Measurements from ENCODE around the gene HTRA3.

Gene HTRA3

DNA sequence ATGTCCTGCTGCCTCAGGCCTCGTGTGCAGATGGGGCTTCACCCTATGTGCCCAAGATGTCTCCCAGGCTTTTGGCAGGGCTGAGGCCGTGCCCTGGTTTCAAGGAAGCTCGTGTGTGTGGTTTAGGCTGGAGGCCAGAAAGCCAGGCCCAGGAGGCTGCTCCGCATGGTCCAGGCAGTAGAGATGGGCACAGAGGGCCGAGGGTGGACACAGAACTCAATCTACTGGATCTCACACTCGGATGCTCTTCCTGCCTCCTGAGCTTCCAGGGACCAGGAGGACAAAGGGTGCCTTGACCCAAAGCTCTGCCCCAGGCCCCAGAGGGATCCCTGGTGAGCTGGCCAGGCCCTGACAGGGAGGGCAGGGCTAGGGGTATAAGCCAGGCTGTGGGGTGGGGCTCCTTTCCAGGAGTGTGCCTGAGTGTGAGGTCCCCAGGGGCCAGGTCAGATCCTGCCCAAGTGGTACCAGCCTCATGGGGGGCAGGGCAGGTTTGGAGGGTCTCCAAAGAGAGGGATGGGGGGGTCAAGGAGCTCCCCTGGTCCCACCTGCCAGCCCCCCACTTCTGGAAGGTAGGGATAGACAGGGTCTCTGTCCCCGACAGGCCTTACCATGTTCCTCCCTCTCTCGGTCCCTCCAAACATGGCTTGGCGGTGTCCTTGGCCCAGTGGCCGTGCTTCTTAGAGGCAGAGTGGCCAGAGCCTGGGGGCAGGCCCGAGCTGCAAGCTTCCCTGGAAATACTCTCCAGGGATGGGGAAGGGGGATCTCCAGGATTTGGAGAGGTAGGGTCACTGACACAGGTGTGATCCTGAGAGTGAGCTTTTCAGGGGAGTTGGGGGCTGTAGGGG lies 23.8 kb downstream of the HTRA3 start:
- DNase-seq: no peak

DNA sequence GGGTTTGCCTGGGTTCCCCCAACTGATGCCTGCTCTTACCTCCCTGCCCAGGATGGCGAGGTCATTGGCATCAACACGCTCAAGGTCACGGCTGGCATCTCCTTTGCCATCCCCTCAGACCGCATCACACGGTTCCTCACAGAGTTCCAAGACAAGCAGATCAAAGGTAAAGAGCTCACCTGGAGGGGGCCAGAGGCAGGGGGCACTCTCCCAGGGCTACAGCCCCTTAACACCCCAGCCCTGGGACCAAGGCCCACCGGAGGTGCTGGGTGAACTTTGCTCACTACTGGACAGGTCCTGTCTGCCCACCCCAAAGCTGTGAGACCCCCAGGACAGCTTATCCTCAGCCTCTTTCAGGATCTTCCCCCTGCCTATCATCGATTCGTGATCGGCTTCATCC lies 24.5 kb downstream of the HTRA3 start:
- DNase-seq: no peak

DNA sequence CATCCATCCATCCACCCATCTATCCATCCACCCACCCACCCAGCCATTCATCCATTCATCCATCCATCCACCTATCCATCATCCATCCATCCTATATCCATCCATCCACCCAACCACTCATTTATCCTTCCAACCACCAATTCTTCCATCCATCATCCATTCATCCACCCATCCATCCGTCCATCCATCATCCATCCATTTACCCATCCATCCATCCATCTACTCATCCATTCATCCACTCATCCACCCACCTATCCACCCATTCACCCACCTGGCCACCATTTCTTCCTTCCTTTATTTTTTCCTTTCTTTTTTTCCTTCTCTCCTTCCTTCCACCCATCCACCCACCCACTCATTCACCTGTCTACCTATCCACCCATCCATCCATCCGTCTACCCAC lies 25.2 kb downstream of the HTRA3 start:
- DNase-seq: no peak

DNA sequence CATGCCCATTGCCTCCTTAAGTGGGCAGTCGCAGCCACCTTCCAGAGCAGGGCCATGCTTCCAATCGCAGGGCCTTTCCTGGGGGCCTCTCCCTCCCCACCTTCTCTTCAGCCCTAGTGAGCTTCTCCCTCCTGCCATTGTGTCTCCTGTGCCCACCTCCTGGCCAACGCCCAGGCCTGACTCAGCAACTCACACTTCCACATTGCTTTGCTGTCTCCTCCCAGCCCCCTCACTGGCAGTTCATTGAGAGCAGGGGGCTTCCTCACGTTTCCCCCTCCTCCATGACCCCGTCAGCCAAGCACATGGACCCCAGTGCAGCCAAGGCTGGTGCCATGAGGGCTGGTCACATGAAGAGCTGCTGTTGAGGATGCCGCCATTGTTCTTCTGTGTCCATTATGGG lies 25.9 kb downstream of the HTRA3 start:
- no peak for DNase-seq

DNA sequence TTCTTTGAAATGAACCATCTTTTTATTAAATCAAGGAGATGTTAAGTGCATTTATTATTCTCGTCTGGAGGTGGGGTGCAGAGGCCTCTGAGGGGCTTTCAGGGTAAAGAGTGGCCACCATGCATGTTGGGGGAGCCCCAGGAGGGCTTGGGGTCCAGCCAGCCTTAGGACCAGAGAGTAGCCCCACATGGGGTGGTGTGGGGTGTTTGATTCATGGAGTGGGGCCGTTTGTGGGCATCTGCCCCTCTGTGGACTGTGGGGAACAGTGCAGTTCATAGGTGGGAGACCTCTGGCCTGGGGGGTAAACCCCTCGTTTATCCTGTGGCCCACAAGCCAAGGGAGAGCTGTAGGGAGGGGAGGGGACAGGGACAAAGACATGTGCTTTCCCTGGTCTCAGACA lies 26.9 kb downstream of the HTRA3 start:
- no peak for DNase-seq

DNA sequence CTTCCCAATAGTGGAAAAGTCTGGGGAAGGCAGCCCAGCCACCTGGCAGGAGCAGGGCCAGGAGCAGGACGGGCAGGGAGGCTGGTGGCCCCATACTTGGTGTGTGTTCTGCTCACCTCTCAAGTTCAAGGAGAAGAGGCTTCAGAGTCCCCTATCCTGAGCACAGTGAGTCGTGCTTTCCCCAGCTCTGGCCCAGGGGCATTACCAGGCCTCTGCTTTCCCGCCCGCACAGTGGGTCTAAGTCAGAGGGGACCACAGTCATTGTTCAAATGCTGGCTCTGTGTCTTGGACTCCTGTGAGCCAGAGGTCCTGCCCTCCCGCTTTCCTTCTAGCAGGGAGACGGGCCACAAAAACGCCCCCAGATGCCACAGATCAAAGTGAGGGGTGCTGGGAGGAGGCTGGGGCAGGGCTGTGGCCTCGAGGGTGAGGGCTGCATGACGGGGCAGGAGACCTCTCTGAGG lies 27.6 kb downstream of the HTRA3 start:
- no peak for DNase-seq

DNA sequence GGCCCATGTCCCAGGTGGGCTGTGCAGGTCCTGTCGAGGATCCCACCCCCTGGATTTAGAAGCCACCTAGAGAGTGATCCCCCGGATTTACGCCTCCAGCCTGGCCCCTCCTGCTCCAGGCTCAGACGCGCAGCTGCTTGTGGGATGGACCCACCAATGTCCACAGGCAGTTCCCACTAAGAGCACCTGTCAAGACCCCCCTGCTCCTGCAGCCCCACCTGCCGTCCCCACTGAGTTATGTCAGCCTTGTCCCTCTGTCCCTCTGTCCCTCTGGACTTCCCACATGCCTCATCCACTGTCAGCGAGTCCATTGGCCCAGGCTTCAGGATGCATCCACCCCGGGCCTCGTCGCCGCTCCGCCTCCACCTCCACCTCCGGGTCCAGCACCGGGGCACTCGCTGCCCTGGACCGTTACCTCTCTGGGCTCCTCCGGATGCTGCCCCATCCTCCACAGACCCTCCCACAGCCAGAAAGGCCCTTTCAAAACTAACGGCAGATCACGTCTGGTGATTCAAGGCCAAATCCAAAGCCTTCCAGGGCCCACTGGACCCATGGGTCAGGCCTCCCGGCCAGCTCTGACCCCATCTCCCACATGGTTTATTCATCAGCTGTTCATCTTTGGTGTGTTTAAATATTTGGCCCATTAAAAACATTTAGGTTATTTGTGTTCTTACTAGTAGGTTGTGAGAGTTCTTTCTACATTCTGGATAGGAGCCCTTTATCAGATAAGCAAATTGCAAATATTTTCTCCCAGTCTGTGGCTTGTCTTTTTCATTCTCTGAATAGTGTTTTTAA lies 28.3 kb downstream of the HTRA3 start:
- DNase-seq: no peak

DNA sequence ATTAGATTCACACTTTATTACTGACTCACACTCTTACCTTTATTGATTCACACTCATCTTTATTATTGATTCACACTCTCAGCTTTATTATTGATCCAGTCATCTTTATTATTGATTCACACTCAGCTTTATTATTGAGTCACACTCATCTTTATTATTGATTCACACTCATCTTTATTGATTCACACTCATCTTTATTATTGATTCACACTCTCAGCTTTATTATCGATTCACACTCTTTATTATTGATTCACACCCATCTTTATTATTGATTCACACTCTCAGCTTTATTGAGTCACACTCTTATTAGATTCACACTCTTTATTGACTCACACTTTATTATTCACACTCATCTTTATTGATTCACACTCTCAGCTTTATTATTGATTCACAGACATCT lies 31.3 kb downstream of the HTRA3 start:
- DNase-seq: no peak

DNA sequence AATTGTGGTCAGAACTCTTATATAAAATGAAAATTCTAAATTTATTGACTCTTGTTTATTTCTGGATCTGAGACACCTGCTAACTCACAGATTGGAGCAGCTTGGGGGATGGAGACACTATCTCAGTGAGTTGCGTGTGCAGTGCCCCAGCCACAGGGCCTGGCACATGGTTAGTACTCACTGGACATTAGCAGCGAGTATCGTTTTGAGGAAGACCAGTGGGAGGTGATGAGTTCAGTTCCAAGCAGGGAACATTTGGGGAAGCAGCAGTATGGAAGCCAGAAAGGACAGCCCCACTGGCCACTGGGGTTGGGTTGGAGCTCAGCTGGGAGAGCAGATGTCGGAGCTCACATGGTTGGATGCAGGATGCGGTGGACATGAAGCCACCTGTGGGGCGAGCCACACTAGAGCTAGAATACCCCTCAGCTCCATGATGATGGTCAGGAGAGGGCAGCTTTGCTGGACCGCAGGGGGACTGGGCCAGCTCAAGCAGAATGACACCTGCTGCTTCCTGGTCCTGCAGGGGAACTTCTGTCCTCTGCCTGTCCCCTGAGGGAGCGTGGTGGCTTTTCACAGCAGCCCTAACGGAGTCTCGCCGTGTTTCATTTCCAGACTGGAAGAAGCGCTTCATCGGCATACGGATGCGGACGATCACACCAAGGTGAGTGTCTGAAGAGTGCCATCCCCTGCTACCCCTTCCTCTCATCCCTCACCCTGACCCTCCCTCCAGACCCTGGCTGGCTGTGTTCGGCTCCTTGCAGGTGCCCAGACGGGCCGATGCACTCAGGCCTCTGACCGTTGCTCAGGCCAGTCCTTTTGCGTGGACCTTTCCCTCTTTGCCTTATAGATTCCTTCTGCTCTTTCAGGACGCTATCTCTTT lies 32.5 kb downstream of the HTRA3 start:
- DNase-seq: no peak

DNA sequence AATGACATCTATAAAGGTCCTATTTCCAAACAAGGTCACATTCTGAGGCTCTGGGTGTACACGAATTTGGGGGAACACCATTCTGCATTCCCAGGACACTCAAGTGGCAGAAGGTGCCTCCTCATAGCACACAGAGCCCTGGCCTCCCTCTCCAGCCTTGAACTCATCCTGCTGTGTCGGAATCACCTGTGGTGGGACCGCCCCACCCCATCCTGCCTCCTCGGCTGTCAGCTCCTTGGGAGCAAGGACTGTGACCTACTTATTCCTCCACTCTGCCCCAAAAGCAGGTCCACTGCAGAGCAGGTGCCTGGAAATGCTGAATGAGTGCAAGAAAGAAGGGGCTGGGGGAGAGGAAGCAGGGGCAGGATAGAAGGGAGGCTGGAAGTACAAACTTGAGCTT lies 33.5 kb downstream of the HTRA3 start:
- DNase-seq: no peak

DNA sequence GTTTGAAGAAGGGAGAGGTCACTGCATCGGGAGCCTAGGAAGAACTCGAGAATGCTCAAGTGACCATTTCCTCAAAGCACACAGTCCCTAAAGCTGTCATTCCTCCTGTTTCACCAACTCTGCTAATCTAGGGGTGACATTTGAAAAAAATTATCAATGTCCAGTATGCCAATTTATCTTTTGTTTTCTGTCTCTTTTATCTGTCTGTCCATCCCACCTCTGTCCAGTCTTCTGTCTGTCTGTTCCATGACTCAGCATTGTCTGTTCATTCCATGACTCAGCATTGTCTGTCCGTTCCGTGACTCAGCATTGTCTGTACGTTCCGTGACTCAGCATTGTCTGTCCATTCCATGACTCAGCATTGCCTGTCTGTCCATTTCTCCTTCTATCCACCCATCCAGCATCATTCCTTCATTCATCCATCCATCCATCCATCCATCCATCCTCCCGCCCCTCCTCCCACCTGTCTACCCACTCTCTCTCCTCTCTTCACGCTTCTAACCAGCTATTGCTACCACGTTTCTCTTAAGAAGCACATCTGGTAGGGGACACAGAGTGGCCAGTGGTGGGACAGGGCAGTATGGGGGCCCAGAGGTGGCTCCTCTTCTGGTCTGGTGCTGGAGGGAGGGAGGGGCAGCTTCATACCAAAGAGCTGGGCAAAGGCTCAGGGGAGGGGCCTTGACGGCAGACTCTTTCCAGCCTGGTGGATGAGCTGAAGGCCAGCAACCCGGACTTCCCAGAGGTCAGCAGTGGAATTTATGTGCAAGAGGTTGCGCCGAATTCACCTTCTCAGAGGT lies 34.1 kb downstream of the HTRA3 start:
- DNase-seq: peak in 1 of 14 donors; percentile 45

DNA sequence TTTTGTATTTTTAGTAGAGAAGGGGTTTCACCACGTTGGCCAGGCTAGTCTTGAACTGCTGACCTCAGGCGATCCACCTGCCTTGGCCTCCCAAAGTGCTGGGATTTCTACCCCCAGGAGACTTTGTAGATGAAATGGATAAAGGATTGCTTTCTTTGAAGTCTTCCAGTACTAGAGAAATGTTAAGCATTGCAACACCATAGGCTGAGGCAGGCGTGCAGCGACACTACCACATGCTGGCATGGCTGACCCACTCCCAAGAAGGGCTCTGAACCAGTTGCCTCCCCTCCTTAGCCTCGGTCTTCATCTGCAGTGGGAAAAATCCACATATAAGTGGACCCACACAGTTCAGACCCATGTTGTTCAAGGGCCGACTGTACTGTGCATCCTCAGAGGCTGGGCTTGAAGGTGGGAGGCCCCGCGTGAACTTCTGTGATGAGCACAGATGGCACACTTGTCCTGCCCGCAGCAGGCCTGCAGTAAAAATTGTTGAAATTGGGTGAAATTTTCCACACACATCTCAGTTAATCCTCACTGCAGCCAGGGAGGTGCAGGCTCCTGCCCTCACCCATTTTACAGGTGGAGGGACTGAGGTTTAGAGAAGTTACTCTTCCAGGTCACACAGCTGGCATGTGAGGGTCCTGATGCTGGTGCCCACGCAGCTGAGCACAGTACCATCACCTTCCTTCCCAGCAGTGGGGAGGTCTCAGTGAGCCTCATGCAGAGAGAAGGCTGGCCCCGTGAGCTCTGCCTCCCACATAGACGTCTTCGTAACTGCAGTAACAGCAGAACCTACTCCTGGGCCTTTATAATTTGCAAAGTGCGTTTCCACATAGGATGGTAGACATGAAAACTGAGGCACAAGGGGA lies 35.5 kb downstream of the HTRA3 start:
- no peak for DNase-seq

DNA sequence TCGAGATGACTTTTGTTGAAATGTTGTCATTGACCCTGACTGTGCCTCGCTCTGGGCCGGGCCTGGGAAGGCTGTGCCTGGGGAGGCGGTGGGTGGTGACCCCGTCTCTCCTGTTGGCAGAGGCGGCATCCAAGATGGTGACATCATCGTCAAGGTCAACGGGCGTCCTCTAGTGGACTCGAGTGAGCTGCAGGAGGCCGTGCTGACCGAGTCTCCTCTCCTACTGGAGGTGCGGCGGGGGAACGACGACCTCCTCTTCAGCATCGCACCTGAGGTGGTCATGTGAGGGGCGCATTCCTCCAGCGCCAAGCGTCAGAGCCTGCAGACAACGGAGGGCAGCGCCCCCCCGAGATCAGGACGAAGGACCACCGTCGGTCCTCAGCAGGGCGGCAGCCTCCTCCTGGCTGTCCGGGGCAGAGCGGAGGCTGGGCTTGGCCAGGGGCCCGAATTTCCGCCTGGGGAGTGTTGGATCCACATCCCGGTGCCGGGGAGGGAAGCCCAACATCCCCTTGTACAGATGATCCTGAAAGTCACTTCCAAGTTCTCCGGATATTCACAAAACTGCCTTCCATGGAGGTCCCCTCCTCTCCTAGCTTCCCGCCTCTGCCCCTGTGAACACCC lies 36.4 kb downstream of the HTRA3 start:
- DNase-seq: no peak

DNA sequence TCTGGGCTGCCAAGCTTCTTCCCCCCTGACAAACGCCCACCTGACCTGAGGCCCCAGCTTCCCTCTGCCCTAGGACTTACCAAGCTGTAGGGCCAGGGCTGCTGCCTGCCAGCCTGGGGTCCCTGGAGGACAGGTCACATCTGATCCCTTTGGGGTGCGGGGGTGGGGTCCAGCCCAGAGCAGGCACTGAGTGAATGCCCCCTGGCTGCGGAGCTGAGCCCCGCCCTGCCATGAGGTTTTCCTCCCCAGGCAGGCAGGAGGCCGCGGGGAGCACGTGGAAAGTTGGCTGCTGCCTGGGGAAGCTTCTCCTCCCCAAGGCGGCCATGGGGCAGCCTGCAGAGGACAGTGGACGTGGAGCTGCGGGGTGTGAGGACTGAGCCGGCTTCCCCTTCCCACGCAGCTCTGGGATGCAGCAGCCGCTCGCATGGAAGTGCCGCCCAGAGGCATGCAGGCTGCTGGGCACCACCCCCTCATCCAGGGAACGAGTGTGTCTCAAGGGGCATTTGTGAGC lies 37.0 kb downstream of the HTRA3 start:
- no peak for DNase-seq

DNA sequence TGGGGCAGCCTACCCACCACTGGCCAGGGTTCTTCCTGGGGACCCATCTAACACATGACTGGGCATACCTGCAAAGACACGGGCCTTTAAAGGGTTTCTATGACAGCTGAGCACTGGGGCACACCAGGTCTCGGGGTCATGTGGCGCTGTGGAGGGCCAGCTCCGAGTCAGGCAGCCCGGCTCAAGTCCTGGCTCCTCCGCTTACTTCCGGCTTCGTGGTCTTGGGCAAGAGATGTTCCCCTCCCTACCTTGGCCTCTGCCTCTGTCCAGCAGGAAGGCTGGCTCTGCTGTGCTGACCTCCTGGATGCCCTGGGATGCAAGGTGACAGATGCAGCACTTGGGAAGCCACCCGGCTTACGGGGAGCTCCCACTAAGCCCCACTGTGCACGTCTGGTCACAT lies 37.6 kb downstream of the HTRA3 start:
- DNase-seq: no peak

DNA sequence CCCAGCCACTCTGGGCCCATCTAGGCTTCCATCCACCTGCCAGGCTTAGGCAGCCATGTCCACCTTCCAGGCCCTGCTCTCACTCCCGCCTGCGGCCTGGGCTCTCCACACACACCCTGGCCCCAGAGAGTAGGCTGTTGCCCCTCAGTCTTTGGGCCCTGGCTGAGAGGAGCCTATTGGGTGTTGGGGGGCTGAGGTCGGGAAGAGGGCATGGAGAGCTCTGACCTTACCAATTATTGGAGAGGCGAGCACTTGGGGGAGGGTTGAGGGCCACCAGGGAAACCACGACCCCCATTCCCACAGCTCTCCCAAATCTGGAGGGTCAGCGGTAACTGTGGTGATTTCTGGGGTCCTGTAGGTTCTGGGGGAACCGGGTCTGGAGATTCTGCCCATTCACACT lies 38.2 kb downstream of the HTRA3 start:
- DNase-seq: no peak

DNA sequence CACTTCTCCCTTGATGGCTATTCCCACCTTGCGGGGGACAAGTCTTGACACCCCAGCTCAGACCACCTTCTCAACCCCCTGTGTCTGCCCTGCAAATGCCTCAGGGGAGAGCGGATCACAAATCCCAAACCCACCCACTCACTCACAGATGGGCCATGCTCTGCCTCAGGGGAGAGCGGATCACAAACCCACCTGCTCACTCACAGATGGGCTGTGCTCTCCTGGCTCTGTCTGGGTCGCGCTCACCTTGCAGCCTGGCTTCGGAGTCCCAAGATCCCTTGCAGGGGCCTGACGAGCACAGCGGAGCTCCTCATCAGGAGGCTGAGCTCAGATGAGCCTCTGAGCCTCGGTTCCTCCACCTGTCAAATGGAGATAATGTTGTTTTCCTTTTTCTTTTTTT lies 38.6 kb downstream of the HTRA3 start:
- DNase-seq: no peak

DNA sequence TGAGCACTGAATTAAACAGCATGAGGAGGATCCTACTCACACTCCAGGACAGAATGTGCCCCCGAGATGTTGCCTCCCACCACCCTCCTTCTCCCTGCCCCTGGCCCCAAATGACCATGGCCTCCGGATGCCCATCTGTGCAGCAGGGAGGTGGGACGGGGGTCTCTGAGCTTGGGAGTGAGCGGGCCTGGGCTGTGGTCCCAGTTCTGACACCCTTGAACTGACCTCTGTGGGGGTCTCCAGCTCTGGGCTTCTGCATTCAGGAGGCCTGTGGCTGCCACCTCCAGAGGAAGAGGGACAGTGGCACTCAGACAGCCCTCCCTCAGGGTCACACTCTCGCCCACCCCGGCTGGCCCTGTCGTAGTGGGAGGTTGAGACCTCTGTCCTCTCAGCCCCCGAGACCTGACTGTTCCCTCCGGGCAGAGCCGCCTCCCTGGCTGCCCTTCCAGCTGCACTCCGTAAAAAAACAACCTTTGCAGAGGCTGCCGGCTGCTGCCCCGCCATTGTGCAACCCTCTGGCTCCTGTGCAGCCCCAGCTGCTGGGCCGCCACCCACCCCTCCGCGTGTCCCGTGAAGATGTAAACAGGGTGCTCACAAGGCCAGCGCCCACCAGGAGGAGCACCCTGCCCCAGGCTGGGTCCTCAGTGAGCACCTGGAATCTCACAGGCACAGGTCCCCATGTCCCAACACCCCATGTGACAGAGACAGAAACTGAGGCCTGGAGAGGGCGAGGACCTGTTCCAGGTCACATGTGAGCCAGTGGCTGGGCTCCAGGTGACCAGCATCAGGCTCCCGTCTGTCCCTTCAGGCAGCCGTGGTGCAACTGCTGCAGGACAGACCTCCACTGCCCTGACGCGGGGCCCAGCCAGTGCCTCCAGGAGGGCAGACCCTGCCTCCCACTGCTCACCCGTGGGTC lies 39.6 kb downstream of the HTRA3 start:
- no peak for DNase-seq

DNA sequence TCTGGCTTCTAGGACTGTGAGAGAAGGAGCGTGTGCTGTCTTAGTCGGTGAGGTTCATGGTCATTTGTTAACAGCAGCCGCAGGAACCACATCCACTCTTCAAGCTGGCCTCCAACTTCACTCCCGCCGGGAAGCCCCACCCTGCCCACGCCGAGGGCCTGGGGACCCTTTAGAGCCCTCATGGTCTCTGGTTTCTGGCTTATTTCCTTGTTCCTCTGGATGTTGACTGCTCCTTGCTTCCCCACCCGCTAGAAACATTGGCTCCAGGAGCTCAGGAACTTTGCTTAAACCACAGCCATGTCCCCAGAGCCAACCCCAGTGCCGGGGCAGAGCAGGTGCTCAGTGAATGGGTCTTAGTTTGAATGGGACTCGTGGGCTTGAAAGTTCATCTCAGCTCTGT lies 40.8 kb downstream of the HTRA3 start:
- DNase-seq: no peak

Measured in C1 segment of cervical spinal cord (tissue), 14 donors.